AG20443 (cell line): ENCODE results near the gene BCL10.

Experiments
- DNase-seq: peaks from one replicate; pipeline ENCODE4 v3.0.0; 2012; ENCODE audit warnings: low spot score, mixed read lengths

BCL10 gene

GRCh38 chr1:85220756-85221201 lies 55.7 kb downstream of the BCL10 start:
- no peak for DNase-seq

- DNase-seq: no peak
These were observed 56.4 kb downstream of the BCL10 start for GRCh38 chr1:85219853-85220610.

DNA sequence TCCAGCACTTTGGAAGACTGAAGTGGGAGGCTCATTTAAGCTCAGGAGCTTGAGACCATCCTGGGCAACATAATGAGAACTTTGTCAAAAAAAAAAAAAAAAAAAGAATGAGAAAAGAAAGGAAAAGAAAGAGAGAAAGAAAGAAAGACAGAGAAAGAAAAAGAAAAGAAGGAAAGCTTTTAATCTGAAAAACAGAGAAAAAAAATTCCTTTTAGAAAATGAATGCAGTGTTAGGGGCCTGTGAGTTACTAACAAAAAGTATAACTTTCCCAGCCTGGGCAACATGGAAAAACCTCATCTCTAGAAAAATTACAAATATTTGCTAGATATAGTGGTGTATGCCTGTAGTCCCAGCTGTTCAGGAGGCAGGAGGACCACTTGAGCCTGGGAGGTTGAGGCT lies 59.7 kb downstream of the BCL10 start:
- DNase-seq: no peak
